HepG2 (cell line): Measurements from ENCODE around the gene CAPN10. TPM values are rescaled to one million over a fixed set of nuclear protein-coding genes. Genes with fewer than 3 reads are reported as not detected.

Source experiments
- AGO2 ChIP-seq: fragments of 200-400 bp; formaldehyde crosslinking; optimal IDR thresholded peaks from 2 replicates; pipeline ENCODE3; 2017; ENCODE audit warnings: mild to moderate bottlenecking, low read depth, low read length, moderate library complexity
- CHD2 ChIP-seq: IDR thresholded peaks from 2 replicates; pipeline ENCODE4 v1.6.1; 2011; ENCODE audit warnings: low read depth, low read length, improper control_type of control experiment
- NFIB ChIP-seq: sonication (generic); formaldehyde crosslinking; IDR thresholded peaks from 2 replicates; pipeline ENCODE4 v1.9.0; 2021; ENCODE audit warnings: missing genetic modification reagents, mild to moderate bottlenecking, borderline replicate concordance
- PHF21A ChIP-seq: sonication (generic); formaldehyde crosslinking; IDR thresholded peaks from 2 replicates; pipeline ENCODE4 v1.5.0; 2020; ENCODE audit warnings: mild to moderate bottlenecking, missing genetic modification reagents
- SMARCE1 ChIP-seq: fragments of 450-650 bp; IDR thresholded peaks from 2 replicates; pipeline ENCODE4 v1.6.1; 2017; ENCODE audit warnings: borderline replicate concordance
- TARDBP ChIP-seq: sonication (generic); formaldehyde crosslinking; IDR thresholded peaks from 2 replicates; pipeline ENCODE4 v1.8.0; 2022; ENCODE audit warnings: mild to moderate bottlenecking, missing genetic modification reagents
- TFDP2 ChIP-seq: sonication (generic); formaldehyde crosslinking; IDR thresholded peaks from 2 replicates; pipeline ENCODE4 v1.4.0; 2020; ENCODE audit warnings: missing genetic modification reagents
- TOE1 ChIP-seq: sonication (generic); formaldehyde crosslinking; IDR thresholded peaks from 2 replicates; pipeline ENCODE4 v1.4.0; 2020; ENCODE audit warnings: mild to moderate bottlenecking, missing genetic modification reagents
- USF2 ChIP-seq, 2 experiments: sonication (generic) in 1 of 2; formaldehyde crosslinking in 1 of 2; IDR thresholded peaks; 2 replicates each; pipeline versions ENCODE4 v1.5.1 to v1.6.1; 2011 to 2020; ENCODE audit warnings: borderline replicate concordance in 1 of 2, low read depth in 1 of 2, low read length in 1 of 2, mild to moderate bottlenecking in 1 of 2, missing genetic modification reagents in 1 of 2, moderate library complexity in 1 of 2
- ZNF234 ChIP-seq: sonication (generic); formaldehyde crosslinking; conservative IDR thresholded peaks from 2 replicates; pipeline ENCODE4 v1.5.1; 2020; ENCODE audit warnings: mild to moderate bottlenecking, missing genetic modification reagents
- ZNF800 ChIP-seq: sonication (generic); formaldehyde crosslinking; IDR thresholded peaks from 2 replicates; pipeline ENCODE4 v1.4.0; 2020; ENCODE audit warnings: missing genetic modification reagents
- polyA plus RNA-seq, 8 experiments: library from polyadenylated mRNA; depleted of rRNA in 3 of 8; stranded (reverse) in 7 of 8; unstranded in 1 of 8; fragments of >200 nt; fragmentation: Illumina TruSeq in 4 of 8; extraction: Trizol in 4 of 8; gene quantifications; 2 replicates each; pipeline versions ENCODE4 v1.2.1 to v1.2.3, GENCODE V29; 2011 to 2016; ENCODE audit warnings: low read depth in 4 of 8, missing spikeins in 1 of 8, mixed read lengths in 1 of 8; ENCODE audit not compliant: insufficient read depth in 1 of 8
- total RNA-seq, 5 experiments: library from RNA; depleted of rRNA; stranded (reverse); fragments of >200 nt; fragmentation: Illumina TruSeq; extraction: Trizol; gene quantifications; 2 replicates each; pipeline ENCODE4 v1.2.3, GENCODE V29; 2016; ENCODE audit warnings: low read depth in 1 of 5

Gene CAPN10
- total and polyA plus RNA-seq, 2 of the 13 experiments (the other 11 are each of a cell fraction or from before 2014, with no cell fraction given): 27.6 to 32.4 TPM

- no peak for TF ChIP-seq TFDP2 (CRISPR knock-in tag)
- TF ChIP-seq TOE1 (CRISPR knock-in tag): no peak
- no peak for TF ChIP-seq ZNF234
- no peak for TF ChIP-seq TARDBP (CRISPR knock-in tag)
- no peak for TF ChIP-seq ZNF800 (CRISPR knock-in tag)
- no peak for TF ChIP-seq SMARCE1
- TF ChIP-seq CHD2: 0 out of 2 replicates have a peak, but pooled peaks have one; percentile 12
- TF ChIP-seq PHF21A (CRISPR knock-in tag): no peak
- no peak for TF ChIP-seq USF2 (IDR thresholded peaks at IDR 0.05; ENCODE audit: low read depth, low read length)
- no peak for TF ChIP-seq USF2 (CRISPR knock-in tag; IDR thresholded peaks at IDR 0.05; ENCODE audit: borderline replicate concordance)
- peak; percentile 72 for TF ChIP-seq AGO2
- no peak for TF ChIP-seq NFIB
Measured at GRCh38 chr2:240578110-240578450, 8.5 kb upstream of the CAPN10 start (continued).
